ENCODE measurements around the gene RTKN2.

- TF ChIP-seq EZH2 (IDR thresholded peaks at IDR 0.05; ENCODE audit: borderline replicate concordance, insufficient read depth, low read depth, low read length, poor library complexity, severe bottlenecking) (no peak), CTCF (IDR thresholded peaks at IDR 0.05) (no peak)
These were observed at the start of gene RTKN2 for GRCh38 chr10:62268399-62269114.
